Uterus (tissue), 2 donors: ENCODE measurements around the gene ZSWIM6.

Source experiments
- POLR2A ChIP-seq, 2 donors: fragments of 450-650 bp; IDR thresholded peaks; one replicate each; pipeline ENCODE4 v1.6.1; 2016; ENCODE audit warnings: antibody characterized with exemption in 2 of 2, mild to moderate bottlenecking in 1 of 2, moderate library complexity in 1 of 2
- TF ChIP-seq, protein P1 (sequence below), 4 experiments: fragments of 200-600 bp in 2 of 4; fragments of 450-650 bp in 2 of 4; sonication (generic) in 2 of 4; IDR thresholded peaks; one replicate each; pipeline ENCODE4 v1.5.1; 2016 to 2019; ENCODE audit warnings: antibody characterized with exemption in 4 of 4, mild to moderate bottlenecking in 2 of 4, moderate library complexity in 1 of 4

DNA sequence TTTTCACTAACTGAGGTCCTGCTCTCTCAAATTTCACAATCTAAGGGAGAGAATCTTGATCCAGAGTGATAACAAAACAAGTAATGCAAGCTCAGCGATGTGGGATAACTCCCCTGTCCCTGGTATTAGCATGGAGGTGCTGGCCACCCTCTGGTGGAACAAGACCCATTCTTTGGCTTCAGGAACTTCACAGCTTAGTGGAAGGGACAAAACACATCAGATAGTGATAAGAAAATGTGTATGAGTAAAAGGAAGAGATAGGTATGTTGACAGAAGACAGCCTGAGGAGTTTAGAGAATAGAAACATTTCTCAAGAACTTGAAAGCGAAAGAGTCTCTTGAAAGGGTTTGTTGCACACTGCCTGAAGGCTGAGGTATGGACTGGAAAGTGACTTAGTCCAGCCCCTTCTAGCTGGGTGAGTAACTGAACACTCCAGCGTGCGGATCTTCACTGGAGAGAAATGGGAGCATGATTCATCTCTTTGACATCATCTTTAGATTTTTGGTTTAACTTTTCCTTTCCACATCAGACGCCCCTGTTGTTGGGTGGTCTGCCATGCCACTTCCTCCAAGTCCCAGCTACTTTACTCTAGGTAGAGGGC, 25.4 kb upstream of the ZSWIM6 start:
- no peak for TF ChIP-seq POLR2A (IDR thresholded peaks at IDR 0.05)
- TF ChIP-seq, protein P1, sequence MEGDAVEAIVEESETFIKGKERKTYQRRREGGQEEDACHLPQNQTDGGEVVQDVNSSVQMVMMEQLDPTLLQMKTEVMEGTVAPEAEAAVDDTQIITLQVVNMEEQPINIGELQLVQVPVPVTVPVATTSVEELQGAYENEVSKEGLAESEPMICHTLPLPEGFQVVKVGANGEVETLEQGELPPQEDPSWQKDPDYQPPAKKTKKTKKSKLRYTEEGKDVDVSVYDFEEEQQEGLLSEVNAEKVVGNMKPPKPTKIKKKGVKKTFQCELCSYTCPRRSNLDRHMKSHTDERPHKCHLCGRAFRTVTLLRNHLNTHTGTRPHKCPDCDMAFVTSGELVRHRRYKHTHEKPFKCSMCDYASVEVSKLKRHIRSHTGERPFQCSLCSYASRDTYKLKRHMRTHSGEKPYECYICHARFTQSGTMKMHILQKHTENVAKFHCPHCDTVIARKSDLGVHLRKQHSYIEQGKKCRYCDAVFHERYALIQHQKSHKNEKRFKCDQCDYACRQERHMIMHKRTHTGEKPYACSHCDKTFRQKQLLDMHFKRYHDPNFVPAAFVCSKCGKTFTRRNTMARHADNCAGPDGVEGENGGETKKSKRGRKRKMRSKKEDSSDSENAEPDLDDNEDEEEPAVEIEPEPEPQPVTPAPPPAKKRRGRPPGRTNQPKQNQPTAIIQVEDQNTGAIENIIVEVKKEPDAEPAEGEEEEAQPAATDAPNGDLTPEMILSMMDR (IDR thresholded peaks at IDR 0.05), result no peak
